HEK293 (cell line): Measurements from ENCODE around the gene SLC32A1.

Source experiments
- BCL11A ChIP-seq: fragments of 450-650 bp; formaldehyde crosslinking; IDR thresholded peaks from 2 replicates; pipeline ENCODE4 v1.5.1; 2016; ENCODE audit warnings: low read depth, missing biosample characterization, missing genetic modification characterization
- CTCF ChIP-seq: fragments of 450-650 bp; formaldehyde crosslinking; IDR thresholded peaks from 2 replicates; pipeline ENCODE4 v1.5.1; 2016; ENCODE audit warnings: missing biosample characterization, missing genetic modification characterization
- KLF8 ChIP-seq: fragments of 450-650 bp; formaldehyde crosslinking; IDR thresholded peaks from 2 replicates; pipeline ENCODE4 v1.5.1; 2016; ENCODE audit warnings: missing biosample characterization, missing genetic modification characterization
- REST ChIP-seq: fragments of 450-650 bp; formaldehyde crosslinking; IDR thresholded peaks from 2 replicates; pipeline ENCODE4 v1.5.1; 2016; ENCODE audit warnings: missing biosample characterization, missing genetic modification characterization
- YY1 ChIP-seq: fragments of 450-650 bp; formaldehyde crosslinking; IDR thresholded peaks from 2 replicates; pipeline ENCODE4 v1.5.1; 2018; ENCODE audit warnings: missing biosample characterization, missing genetic modification characterization
- ZBTB26 ChIP-seq: fragments of 450-650 bp; formaldehyde crosslinking; optimal IDR thresholded peaks from 2 replicates; pipeline ENCODE3; 2016; ENCODE audit warnings: missing biosample characterization, mild to moderate bottlenecking, missing genetic modification characterization
- ZNF140 ChIP-seq: fragments of 450-650 bp; formaldehyde crosslinking; IDR thresholded peaks from 2 replicates; pipeline ENCODE4 v1.5.1; 2016; ENCODE audit warnings: missing biosample characterization, missing genetic modification characterization
- ZNF19 ChIP-seq: fragments of 450-650 bp; formaldehyde crosslinking; IDR thresholded peaks from 2 replicates; pipeline ENCODE4; 2016; ENCODE audit warnings: missing biosample characterization, missing genetic modification characterization, low read depth
- ZNF274 ChIP-seq, 2 experiments: fragments of 200-500 bp in 1 of 2; fragments of 450-650 bp in 1 of 2; sonication (Bioruptor generic) in 1 of 2; formaldehyde crosslinking in 1 of 2; IDR thresholded peaks; 2 replicates each; pipeline versions ENCODE4 v1.5.1 to v1.6.1; 2014 to 2016; ENCODE audit warnings: borderline replicate concordance in 1 of 2, inconsistent platforms in 1 of 2, low read length in 1 of 2, missing biosample characterization in 1 of 2, missing genetic modification characterization in 1 of 2
- ZNF555 ChIP-seq: fragments of 450-650 bp; formaldehyde crosslinking; conservative IDR thresholded peaks from 2 replicates; pipeline ENCODE4 v1.5.1; 2017; ENCODE audit warnings: missing biosample characterization, mild to moderate bottlenecking, missing genetic modification characterization, inconsistent platforms
- ZNF561 ChIP-seq: fragments of 450-650 bp; IDR thresholded peaks from 2 replicates; pipeline ENCODE4 v1.5.1; 2018; ENCODE audit warnings: missing biosample characterization, missing genetic modification characterization, borderline replicate concordance
- ZNF571 ChIP-seq: fragments of 450-650 bp; formaldehyde crosslinking; IDR thresholded peaks from 2 replicates; pipeline ENCODE4 v1.5.0; 2017; ENCODE audit warnings: missing biosample characterization, missing genetic modification characterization
- ZNF610 ChIP-seq: fragments of 450-650 bp; formaldehyde crosslinking; IDR thresholded peaks from 2 replicates; pipeline ENCODE4 v1.5.1; 2016; ENCODE audit warnings: missing biosample characterization, missing genetic modification characterization, borderline replicate concordance
- ZSCAN18 ChIP-seq: fragments of 450-650 bp; formaldehyde crosslinking; IDR thresholded peaks from 2 replicates; pipeline ENCODE4 v1.5.1; 2016; ENCODE audit warnings: missing biosample characterization, missing genetic modification characterization

GRCh38 chr20:38714308-38714707, 10.0 kb upstream of the SLC32A1 start:
- TF ChIP-seq YY1 (tag by site-specific recombination) (no peak), ZNF555 (tag by site-specific recombination) (no peak), CTCF (tag by site-specific recombination) (no peak), ZNF610 (tag by site-specific recombination) (no peak), ZNF561 (no peak), ZBTB26 (tag by site-specific recombination) (no peak), KLF8 (tag by site-specific recombination) (no peak), ZSCAN18 (tag by site-specific recombination) (no peak), BCL11A (no peak), ZNF274 (IDR thresholded peaks at IDR 0.05; ENCODE audit: low read length) (no peak), ZNF274 (tag by site-specific recombination; IDR thresholded peaks at IDR 0.05; ENCODE audit: borderline replicate concordance) (no peak), ZNF571 (tag by site-specific recombination) (no peak), ZNF140 (tag by site-specific recombination) (no peak), ZNF19 (tag by site-specific recombination) (no peak), REST (no peak)
